GM23338 (cell line): ENCODE measurements around the gene LMNA. TPM values are rescaled to one million over a fixed set of nuclear protein-coding genes. Genes with fewer than 3 reads are reported as not detected.

Experiments
- ATAC-seq: fragments of 200-7000 bp; cut with Tn5 transposase; 3 replicates; pipeline ENCODE4 v1.9.1; 2020
- DNase-seq: peaks from one replicate; pipeline ENCODE4 v3.0.0-alpha.2; 2015; ENCODE audit warnings: low spot score
- H2AFZ ChIP-seq: fragments of 200-600 bp; sonication (generic); 2 replicates; pipeline ENCODE4 v1.8.0; 2016; ENCODE audit warnings: antibody characterized with exemption, mild to moderate bottlenecking, moderate library complexity
- H3F3A ChIP-seq: fragments of 200-600 bp; sonication (generic); replicated peaks from 2 replicates; pipeline ENCODE4 v1.8.0; 2017; ENCODE audit warnings: antibody characterized with exemption, mixed run types, low read depth
- H3K27ac ChIP-seq: fragments of 200-600 bp; sonication (generic); 2 replicates; pipeline ENCODE4 v1.6.1; 2016; ENCODE audit warnings: low read depth
- H3K27me3 ChIP-seq: fragments of 200-600 bp; sonication (generic); 2 replicates; pipeline ENCODE4 v1.8.0; 2016; ENCODE audit warnings: mild to moderate bottlenecking, mixed run types, moderate library complexity; ENCODE audit not compliant: insufficient read depth
- H3K36me3 ChIP-seq: fragments of 200-600 bp; sonication (generic); 2 replicates; pipeline ENCODE4 v1.8.0; 2016; ENCODE audit warnings: mild to moderate bottlenecking; ENCODE audit not compliant: insufficient read depth
- H3K4me1 ChIP-seq: fragments of 200-600 bp; sonication (generic); 2 replicates; pipeline ENCODE4 v1.8.0; 2016; ENCODE audit warnings: mild to moderate bottlenecking, moderate library complexity; ENCODE audit not compliant: insufficient read depth
- H3K4me2 ChIP-seq: fragments of 200-600 bp; sonication (generic); 2 replicates; pipeline ENCODE4 v1.7.1; 2017; ENCODE audit warnings: mixed run types
- H3K4me3 ChIP-seq: fragments of 200-600 bp; sonication (generic); 2 replicates; pipeline ENCODE4 v1.6.1; 2016; ENCODE audit warnings: mixed run types
- H3K79me2 ChIP-seq: fragments of 200-600 bp; sonication (generic); replicated peaks from 2 replicates; pipeline ENCODE4 v1.8.0; 2017; ENCODE audit warnings: mild to moderate bottlenecking; ENCODE audit not compliant: insufficient read depth
- H3K9me2 ChIP-seq: fragments of 200-600 bp; sonication (generic); 2 replicates; pipeline ENCODE4 v1.8.0; 2017; ENCODE audit not compliant: insufficient read depth
- H4K20me1 ChIP-seq: fragments of 200-600 bp; sonication (generic); replicated peaks from 2 replicates; pipeline ENCODE4 v1.8.0; 2017; ENCODE audit warnings: mild to moderate bottlenecking; ENCODE audit not compliant: insufficient read depth
- H3K27ac Mint-ChIP-seq: 2 replicates; pipeline ENCODE4 v1.8.0; 2020; ENCODE audit warnings: inconsistent platforms, mild to moderate bottlenecking, moderate library complexity, mixed read lengths
- H3K27me3 Mint-ChIP-seq: 3 replicates; pipeline ENCODE4 v1.8.0; 2022; ENCODE audit warnings: low read depth, mild to moderate bottlenecking, moderate library complexity, mixed read lengths, inconsistent platforms; ENCODE audit not compliant: insufficient read depth, poor library complexity
- H3K36me3 Mint-ChIP-seq: 3 replicates; pipeline ENCODE4 v1.8.0; 2021; ENCODE audit warnings: low read depth, mild to moderate bottlenecking, inconsistent platforms, moderate library complexity, mixed read lengths
- H3K4me1 Mint-ChIP-seq: 3 replicates; pipeline ENCODE4 v1.8.0; 2020; ENCODE audit warnings: mild to moderate bottlenecking, inconsistent platforms, mixed read lengths
- H3K4me3 Mint-ChIP-seq: 3 replicates; pipeline ENCODE4 v1.8.0; 2021; ENCODE audit warnings: moderate library complexity, mild to moderate bottlenecking, inconsistent platforms, mixed read lengths
- H3K9me3 Mint-ChIP-seq: 3 replicates; pipeline ENCODE4 v1.8.0; 2020; ENCODE audit warnings: moderate library complexity, mild to moderate bottlenecking, inconsistent platforms, mixed read lengths
- CREB1 ChIP-seq: fragments of 250-450 bp; sonication (Bioruptor Pico); IDR thresholded peaks from 2 replicates; pipeline ENCODE4 v1.5.0; 2020; ENCODE audit warnings: low read depth, mild to moderate bottlenecking, moderate library complexity
- EZH2 ChIP-seq: fragments of 200-600 bp; sonication (generic); IDR thresholded peaks from one replicate; pipeline ENCODE4 v1.8.0; 2017; ENCODE audit warnings: antibody characterized with exemption, mild to moderate bottlenecking, low read depth; ENCODE audit not compliant: unreplicated experiment
- NANOG ChIP-seq: IDR thresholded peaks from 2 replicates; pipeline ENCODE4 v1.6.1; 2016; ENCODE audit warnings: antibody characterized with exemption, borderline replicate concordance
- POLR2AphosphoS5 ChIP-seq: IDR thresholded peaks from 2 replicates; pipeline ENCODE4 v1.6.1; 2016; ENCODE audit warnings: antibody characterized with exemption, low read depth
- STAT1 ChIP-seq: IDR thresholded peaks from one replicate; pipeline ENCODE4 v1.6.1; 2016; ENCODE audit warnings: antibody characterized with exemption; ENCODE audit not compliant: unreplicated experiment
- ZNF114 ChIP-seq: fragments of 250-450 bp; sonication (Bioruptor Pico); IDR thresholded peaks from 2 replicates; pipeline ENCODE4 v1.5.0; 2020; ENCODE audit warnings: mild to moderate bottlenecking, moderate library complexity
- polyA plus RNA-seq: library from polyadenylated mRNA; unstranded; fragments of >200 nt; fragmentation: Nextera tagmentation; extraction: Ambion mirVana; gene quantifications from 2 replicates; pipeline ENCODE4 v1.2.1, GENCODE V29; 2016
- total RNA-seq: library from RNA; depleted of rRNA; stranded (reverse); fragments of >200 nt; shearing (Covaris generic); gene quantifications from 2 replicates; pipeline ENCODE4 v1.2.3, GENCODE V29; 2014
- TF ChIP-seq, protein P1 (sequence below): IDR thresholded peaks from 2 replicates; pipeline ENCODE4 v1.6.1; 2016; ENCODE audit warnings: antibody characterized with exemption
- TF ChIP-seq, protein P2 (sequence below): fragments of 250-450 bp; sonication (Bioruptor Pico); IDR thresholded peaks from 2 replicates; pipeline ENCODE4 v1.5.0; 2020; ENCODE audit warnings: mild to moderate bottlenecking, moderate library complexity
- TF ChIP-seq, protein P3 (sequence below): IDR thresholded peaks from one replicate; pipeline ENCODE4 v1.6.1; 2018; ENCODE audit warnings: antibody characterized with exemption; ENCODE audit not compliant: unreplicated experiment
- TF ChIP-seq, protein P4 (sequence below), 2 experiments: fragments of 200-600 bp in 1 of 2; sonication (generic) in 1 of 2; conservative IDR thresholded peaks; 2 replicates each; pipeline versions ENCODE4 v1.5.1 to v1.6.1; 2016 to 2017; ENCODE audit warnings: antibody characterized with exemption in 2 of 2, low read depth in 2 of 2, mild to moderate bottlenecking in 2 of 2, moderate library complexity in 1 of 2

The LMNA gene
- total and polyA plus RNA-seq, 2 experiments from 2014 or later = 35.5 to 56.3 TPM

DNA sequence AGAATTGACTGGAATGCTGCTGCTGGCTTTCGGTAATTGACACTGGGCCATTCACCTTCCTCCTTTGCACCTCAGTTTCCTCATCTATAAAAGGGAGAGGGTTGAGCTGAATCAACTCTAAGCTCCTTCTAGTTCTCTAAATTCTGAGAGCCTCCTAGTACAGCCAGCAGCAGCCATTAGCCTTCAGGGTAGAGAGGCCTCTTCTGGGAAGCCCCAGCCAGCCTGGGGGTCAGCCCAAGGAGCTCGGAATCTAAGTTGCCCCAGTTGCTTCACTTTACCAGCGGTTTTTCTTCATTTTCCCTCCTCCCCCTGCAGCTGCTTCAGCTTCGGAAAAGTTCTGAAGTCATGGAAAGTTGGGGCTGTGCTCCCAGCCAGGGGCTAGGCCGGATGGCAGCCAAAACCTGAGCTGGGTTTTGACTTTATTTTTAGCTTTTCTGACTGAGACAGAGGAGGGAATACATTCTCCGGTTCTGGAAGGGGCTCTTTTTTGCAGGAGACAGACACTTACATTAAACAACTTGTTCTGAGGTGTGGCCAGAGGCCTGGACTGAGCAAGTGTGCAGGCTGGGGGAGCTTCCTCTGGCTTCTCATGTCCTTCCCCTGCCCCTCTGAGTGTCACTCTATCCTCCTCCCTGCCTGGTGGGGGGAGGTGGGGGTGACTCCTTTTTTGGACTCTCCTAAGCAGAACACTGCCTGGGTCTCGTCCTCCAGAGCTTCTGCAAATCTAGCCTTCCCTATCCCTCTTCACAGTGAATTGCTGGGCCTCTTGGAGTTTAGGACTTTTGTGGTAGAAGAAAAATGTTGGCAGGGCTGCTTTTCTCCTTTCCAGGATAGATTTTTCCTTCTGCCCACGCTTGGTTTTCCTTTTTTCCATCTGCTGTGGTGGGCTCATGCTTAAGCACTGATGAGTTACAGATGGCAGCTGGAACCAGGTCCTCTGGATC is 14.4 kb downstream of the LMNA start:
- H4K20me1 ChIP-seq = no peaks in the 10 kb centered on the region
- H3K4me1 Mint-ChIP-seq = peaks cover 41% of the 10 kb centered on the region
- no peak overlapping the region for H2AFZ ChIP-seq
- ATAC-seq (no peak), DNase-seq (no peak)
- H3K4me3 Mint-ChIP-seq = no peak overlapping the region; the same call in 2 of the 3 replicates
- H3K9me3 Mint-ChIP-seq = no peaks in the 10 kb centered on the region
- peaks cover 3% of the 10 kb centered on the region; the same call in 2 of the 3 replicates for H3K36me3 Mint-ChIP-seq
- H3K36me3 ChIP-seq = peaks cover 3% of the 10 kb centered on the region; the same call in 1 of the 2 replicates
- no peak overlapping the region for H3K4me3 ChIP-seq
- H3K4me2 ChIP-seq = peak overlapping the region; percentile 66
- peaks cover 10% of the 10 kb centered on the region for H3K79me2 ChIP-seq
- H3K4me1 ChIP-seq = peaks cover 35% of the 10 kb centered on the region
- peaks cover 20% of the 10 kb centered on the region for H3K27me3 Mint-ChIP-seq
- H3F3A ChIP-seq = peaks cover 8% of the 10 kb centered on the region; the same call in 1 of the 2 replicates
- H3K27ac ChIP-seq = peak overlapping the region; percentile 96
- TF ChIP-seq EZH2 (no peak), NANOG (no peak), STAT1 (no peak), ZNF114 (CRISPR knock-in tag) (no peak), POLR2AphosphoS5 (no peak), CREB1 (CRISPR knock-in tag) (no peak)
- TF ChIP-seq, protein P1, sequence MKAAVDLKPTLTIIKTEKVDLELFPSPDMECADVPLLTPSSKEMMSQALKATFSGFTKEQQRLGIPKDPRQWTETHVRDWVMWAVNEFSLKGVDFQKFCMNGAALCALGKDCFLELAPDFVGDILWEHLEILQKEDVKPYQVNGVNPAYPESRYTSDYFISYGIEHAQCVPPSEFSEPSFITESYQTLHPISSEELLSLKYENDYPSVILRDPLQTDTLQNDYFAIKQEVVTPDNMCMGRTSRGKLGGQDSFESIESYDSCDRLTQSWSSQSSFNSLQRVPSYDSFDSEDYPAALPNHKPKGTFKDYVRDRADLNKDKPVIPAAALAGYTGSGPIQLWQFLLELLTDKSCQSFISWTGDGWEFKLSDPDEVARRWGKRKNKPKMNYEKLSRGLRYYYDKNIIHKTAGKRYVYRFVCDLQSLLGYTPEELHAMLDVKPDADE = no peak
- TF ChIP-seq, protein P2, sequence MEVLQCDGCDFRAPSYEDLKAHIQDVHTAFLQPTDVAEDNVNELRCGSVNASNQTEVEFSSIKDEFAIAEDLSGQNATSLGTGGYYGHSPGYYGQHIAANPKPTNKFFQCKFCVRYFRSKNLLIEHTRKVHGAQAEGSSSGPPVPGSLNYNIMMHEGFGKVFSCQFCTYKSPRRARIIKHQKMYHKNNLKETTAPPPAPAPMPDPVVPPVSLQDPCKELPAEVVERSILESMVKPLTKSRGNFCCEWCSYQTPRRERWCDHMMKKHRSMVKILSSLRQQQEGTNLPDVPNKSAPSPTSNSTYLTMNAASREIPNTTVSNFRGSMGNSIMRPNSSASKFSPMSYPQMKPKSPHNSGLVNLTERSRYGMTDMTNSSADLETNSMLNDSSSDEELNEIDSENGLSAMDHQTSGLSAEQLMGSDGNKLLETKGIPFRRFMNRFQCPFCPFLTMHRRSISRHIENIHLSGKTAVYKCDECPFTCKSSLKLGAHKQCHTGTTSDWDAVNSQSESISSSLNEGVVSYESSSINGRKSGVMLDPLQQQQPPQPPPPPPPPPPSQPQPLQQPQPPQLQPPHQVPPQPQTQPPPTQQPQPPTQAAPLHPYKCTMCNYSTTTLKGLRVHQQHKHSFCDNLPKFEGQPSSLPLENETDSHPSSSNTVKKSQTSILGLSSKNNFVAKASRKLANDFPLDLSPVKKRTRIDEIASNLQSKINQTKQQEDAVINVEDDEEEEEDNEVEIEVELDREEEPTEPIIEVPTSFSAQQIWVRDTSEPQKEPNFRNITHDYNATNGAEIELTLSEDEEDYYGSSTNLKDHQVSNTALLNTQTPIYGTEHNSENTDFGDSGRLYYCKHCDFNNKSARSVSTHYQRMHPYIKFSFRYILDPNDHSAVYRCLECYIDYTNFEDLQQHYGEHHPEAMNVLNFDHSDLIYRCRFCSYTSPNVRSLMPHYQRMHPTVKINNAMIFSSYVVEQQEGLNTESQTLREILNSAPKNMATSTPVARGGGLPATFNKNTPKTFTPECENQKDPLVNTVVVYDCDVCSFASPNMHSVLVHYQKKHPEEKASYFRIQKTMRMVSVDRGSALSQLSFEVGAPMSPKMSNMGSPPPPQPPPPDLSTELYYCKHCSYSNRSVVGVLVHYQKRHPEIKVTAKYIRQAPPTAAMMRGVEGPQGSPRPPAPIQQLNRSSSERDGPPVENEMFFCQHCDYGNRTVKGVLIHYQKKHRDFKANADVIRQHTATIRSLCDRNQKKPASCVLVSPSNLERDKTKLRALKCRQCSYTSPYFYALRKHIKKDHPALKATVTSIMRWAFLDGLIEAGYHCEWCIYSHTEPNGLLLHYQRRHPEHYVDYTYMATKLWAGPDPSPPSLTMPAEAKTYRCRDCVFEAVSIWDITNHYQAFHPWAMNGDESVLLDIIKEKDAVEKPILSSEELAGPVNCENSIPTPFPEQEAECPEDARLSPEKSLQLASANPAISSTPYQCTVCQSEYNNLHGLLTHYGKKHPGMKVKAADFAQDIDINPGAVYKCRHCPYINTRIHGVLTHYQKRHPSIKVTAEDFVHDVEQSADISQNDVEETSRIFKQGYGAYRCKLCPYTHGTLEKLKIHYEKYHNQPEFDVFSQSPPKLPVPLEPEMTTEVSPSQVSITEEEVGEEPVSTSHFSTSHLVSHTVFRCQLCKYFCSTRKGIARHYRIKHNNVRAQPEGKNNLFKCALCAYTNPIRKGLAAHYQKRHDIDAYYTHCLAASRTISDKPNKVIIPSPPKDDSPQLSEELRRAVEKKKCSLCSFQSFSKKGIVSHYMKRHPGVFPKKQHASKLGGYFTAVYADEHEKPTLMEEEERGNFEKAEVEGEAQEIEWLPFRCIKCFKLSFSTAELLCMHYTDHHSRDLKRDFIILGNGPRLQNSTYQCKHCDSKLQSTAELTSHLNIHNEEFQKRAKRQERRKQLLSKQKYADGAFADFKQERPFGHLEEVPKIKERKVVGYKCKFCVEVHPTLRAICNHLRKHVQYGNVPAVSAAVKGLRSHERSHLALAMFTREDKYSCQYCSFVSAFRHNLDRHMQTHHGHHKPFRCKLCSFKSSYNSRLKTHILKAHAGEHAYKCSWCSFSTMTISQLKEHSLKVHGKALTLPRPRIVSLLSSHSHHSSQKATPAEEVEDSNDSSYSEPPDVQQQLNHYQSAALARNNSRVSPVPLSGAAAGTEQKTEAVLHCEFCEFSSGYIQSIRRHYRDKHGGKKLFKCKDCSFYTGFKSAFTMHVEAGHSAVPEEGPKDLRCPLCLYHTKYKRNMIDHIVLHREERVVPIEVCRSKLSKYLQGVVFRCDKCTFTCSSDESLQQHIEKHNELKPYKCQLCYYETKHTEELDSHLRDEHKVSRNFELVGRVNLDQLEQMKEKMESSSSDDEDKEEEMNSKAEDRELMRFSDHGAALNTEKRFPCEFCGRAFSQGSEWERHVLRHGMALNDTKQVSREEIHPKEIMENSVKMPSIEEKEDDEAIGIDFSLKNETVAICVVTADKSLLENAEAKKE (CRISPR knock-in tag) = no peak
- TF ChIP-seq, protein P3, sequence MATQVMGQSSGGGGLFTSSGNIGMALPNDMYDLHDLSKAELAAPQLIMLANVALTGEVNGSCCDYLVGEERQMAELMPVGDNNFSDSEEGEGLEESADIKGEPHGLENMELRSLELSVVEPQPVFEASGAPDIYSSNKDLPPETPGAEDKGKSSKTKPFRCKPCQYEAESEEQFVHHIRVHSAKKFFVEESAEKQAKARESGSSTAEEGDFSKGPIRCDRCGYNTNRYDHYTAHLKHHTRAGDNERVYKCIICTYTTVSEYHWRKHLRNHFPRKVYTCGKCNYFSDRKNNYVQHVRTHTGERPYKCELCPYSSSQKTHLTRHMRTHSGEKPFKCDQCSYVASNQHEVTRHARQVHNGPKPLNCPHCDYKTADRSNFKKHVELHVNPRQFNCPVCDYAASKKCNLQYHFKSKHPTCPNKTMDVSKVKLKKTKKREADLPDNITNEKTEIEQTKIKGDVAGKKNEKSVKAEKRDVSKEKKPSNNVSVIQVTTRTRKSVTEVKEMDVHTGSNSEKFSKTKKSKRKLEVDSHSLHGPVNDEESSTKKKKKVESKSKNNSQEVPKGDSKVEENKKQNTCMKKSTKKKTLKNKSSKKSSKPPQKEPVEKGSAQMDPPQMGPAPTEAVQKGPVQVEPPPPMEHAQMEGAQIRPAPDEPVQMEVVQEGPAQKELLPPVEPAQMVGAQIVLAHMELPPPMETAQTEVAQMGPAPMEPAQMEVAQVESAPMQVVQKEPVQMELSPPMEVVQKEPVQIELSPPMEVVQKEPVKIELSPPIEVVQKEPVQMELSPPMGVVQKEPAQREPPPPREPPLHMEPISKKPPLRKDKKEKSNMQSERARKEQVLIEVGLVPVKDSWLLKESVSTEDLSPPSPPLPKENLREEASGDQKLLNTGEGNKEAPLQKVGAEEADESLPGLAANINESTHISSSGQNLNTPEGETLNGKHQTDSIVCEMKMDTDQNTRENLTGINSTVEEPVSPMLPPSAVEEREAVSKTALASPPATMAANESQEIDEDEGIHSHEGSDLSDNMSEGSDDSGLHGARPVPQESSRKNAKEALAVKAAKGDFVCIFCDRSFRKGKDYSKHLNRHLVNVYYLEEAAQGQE = no peak
- TF ChIP-seq, protein P4, sequence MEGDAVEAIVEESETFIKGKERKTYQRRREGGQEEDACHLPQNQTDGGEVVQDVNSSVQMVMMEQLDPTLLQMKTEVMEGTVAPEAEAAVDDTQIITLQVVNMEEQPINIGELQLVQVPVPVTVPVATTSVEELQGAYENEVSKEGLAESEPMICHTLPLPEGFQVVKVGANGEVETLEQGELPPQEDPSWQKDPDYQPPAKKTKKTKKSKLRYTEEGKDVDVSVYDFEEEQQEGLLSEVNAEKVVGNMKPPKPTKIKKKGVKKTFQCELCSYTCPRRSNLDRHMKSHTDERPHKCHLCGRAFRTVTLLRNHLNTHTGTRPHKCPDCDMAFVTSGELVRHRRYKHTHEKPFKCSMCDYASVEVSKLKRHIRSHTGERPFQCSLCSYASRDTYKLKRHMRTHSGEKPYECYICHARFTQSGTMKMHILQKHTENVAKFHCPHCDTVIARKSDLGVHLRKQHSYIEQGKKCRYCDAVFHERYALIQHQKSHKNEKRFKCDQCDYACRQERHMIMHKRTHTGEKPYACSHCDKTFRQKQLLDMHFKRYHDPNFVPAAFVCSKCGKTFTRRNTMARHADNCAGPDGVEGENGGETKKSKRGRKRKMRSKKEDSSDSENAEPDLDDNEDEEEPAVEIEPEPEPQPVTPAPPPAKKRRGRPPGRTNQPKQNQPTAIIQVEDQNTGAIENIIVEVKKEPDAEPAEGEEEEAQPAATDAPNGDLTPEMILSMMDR (conservative IDR thresholded peaks at IDR 0.05; ENCODE audit: low read depth in 2 of 2) = no peak
- no peaks in the 10 kb centered on the region for H3K27me3 ChIP-seq
- peak overlapping the region; percentile 98 for H3K27ac Mint-ChIP-seq
- H3K9me2 ChIP-seq = no peaks in the 10 kb centered on the region
